Activated CD4-positive, alpha-beta T cell treated with anti-CD3 and anti-CD28 coated beads for 1 hour (primary cell): ENCODE data around the gene TMEM141.
A peak's percentile ranks its signal among the peaks of the same experiment; 100 is the strongest.
"Not testable (repeated sequence)": the region's sequence is repeated elsewhere in the genome, so short reads cannot be mapped to it uniquely, and the experiment has no call there.

Source experiments
- DNase-seq: peaks from one replicate; pipeline ENCODE4 v3.0.0-alpha.2; 2020

The TMEM141 gene

DNA sequence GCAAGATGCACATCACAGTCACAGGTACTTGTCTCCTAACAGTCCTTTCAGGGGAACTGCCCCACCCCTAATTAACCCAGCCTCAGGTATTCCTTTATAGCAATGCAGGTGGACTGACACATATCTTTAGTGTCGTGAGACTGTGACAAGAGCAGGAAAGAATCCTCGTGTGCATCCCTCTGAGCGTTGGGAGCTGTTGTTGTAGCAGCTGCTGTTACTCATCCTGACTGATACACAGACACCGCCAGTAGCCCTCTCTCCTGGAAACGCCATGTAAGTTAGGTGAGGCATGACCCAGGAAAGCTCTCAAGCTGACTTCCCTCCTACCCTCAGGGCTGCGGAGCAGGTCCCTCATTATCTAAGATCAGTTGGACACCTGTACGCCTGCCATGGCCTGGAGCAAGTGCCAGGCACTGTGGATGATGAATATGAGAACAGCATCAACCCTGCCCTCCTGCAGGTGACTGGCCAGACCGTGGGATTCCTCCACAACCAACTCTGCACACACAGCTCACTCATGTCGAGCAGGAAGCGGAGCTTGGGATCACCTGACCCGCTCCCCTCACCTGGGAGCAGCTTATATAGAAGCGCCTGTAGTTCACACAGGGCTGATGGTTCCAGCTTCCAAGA, 16.6 kb upstream of the TMEM141 start:
- no peak for DNase-seq

- no peak for DNase-seq
Measured at GRCh38 chr9:136775191-136775590, 16.0 kb upstream of the TMEM141 start.

DNA sequence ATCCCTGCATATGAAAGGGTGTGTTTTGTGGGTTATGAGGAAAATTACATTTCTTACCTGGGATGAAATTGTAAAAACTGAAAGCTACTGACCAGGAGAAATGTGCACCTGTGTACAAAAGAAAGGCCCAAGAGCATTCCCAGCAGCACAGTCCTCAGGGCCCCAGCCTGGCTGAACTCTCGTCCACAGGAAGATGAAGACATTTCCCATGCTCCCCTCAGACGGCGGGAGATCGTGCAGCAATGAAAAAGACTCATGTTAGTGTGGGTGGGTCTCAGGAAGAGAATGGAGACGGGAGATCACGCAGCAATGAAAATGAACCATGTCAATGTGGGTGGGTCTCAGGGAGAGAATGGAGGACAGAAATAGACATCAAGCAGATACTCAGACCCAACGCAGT, 14.2 kb upstream of the TMEM141 start:
- no peak for DNase-seq

GRCh38 chr9:136777359-136777758, 13.8 kb upstream of the TMEM141 start:
- DNase-seq, result no peak

GRCh38 chr9:136779808-136780207, 11.3 kb upstream of the TMEM141 start:
- no peak for DNase-seq

GRCh38 chr9:136782452-136782851, 8.7 kb upstream of the TMEM141 start:
- DNase-seq, result no peak

- no peak for DNase-seq
Measured at GRCh38 chr9:136784249-136784996, 6.7 kb upstream of the TMEM141 start.

DNA sequence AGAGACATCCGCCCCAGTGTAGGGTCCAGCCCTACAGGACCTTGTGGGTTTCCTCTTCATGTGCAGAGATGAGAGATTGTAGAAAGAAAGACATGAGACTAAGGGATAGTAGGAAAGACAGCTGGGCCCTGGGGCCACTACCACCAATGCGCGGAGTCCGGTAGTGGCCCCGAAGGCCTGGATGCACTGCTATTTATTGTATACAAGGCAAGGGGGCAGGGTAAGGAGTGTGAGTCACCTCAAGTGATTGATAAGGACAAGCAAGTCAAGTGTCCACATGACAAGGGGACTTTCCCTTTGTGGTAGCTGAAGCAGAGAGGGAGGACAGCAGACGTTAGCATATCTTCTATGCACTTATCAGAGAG, 6.2 kb upstream of the TMEM141 start:
- no peak for DNase-seq

- DNase-seq, result not testable (repeated sequence)
Measured at GRCh38 chr9:136785565-136786355, 5.4 kb upstream of the TMEM141 start.

- DNase-seq, result no peak
Measured at GRCh38 chr9:136786451-136786850, 4.7 kb upstream of the TMEM141 start.

- DNase-seq, result not testable (repeated sequence)
Measured at GRCh38 chr9:136786983-136787382, 4.2 kb upstream of the TMEM141 start.

GRCh38 chr9:136787690-136788400, 3.3 kb upstream of the TMEM141 start:
- DNase-seq, result peak; percentile 55

DNA sequence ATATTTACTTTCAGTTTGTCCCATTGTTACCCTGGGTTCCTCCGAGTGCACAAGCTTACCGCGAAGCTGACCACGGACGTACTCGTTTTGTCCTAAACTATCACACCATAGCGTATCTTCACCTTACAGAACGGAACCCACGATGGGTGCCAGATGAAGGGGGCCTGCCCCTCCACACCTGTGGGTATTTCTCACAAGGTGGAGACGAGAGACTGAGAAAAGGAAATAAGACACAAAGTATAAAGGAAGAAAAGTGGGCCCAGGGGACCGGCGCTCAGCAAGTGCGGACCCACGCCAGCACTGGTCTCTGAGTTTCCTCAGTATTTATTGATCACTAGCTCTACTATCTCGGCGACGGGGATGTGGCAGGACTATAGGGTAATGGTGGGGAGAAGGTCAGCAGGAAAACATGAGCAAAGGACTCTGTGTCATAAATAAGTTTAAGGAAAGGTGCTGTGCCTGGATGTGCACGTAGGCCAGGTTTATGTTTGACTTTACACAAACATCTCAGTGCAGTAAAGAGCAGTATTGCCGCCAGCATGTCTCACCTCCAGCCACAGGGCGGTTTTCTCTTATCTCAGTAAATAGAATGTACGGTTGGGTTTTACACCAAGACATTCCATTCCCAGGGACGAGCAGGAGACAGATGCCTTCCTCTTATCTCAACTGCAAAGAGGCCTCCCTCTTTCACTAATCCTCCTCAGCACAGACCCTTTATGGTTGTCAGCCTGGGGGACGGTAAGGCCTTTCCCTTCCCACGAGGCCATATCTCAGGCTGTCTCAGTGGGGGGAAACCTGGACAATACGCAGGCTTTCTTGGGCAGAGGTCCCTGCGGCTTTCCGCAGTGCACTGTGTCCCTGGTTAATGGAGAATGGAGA, 2.3 kb upstream of the TMEM141 start:
- not testable (repeated sequence) for DNase-seq

- DNase-seq, result no peak
Measured at GRCh38 chr9:136789523-136789937, 1.6 kb upstream of the TMEM141 start.

- peak; percentile 51 for DNase-seq
Measured at GRCh38 chr9:136791516-136792276, 552 bp downstream of the TMEM141 start.

- no peak for DNase-seq
Measured at GRCh38 chr9:136792321-136793085, 1.4 kb downstream of the TMEM141 start.

DNA sequence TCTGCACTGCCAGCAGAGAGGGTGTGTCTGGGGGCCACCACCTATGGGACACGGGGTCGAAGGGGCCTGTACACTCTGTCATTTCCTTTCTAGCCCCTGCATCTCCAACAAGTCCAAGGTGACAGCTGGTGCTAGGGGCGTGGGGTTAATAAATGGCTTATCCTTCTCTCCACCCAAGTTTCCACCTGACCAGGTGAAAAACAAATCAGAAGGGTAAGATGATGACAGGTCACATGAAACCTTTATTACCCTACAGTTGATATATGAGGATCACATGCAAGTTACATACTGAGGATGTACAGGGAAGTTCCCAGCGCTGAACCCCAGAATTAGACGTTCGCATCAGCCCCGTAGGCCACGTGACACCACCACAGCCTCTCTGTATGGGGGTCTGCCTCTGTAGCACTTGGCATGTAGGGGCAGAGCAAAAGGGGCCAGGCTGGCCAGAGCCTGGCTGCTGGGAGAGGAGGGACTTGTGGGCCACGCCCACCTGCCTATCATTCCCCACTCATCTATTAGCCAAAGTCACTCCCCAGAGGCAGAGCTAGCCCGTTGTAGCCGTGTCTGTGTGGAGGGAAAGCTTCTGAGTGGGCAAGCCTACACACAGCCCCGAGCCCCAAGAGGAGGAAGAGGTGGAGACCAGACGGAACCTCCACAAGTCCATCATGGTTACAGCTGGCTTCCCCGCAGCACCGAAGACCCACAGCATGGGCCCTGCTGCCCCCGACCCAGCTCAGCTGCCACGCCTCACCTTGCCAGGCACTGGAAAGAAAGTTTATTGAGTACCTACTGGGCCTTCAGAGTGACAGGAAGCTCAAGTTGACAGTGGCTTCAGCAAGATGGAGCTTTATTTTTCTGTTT, 2.2 kb downstream of the TMEM141 start:
- no peak for DNase-seq

DNA sequence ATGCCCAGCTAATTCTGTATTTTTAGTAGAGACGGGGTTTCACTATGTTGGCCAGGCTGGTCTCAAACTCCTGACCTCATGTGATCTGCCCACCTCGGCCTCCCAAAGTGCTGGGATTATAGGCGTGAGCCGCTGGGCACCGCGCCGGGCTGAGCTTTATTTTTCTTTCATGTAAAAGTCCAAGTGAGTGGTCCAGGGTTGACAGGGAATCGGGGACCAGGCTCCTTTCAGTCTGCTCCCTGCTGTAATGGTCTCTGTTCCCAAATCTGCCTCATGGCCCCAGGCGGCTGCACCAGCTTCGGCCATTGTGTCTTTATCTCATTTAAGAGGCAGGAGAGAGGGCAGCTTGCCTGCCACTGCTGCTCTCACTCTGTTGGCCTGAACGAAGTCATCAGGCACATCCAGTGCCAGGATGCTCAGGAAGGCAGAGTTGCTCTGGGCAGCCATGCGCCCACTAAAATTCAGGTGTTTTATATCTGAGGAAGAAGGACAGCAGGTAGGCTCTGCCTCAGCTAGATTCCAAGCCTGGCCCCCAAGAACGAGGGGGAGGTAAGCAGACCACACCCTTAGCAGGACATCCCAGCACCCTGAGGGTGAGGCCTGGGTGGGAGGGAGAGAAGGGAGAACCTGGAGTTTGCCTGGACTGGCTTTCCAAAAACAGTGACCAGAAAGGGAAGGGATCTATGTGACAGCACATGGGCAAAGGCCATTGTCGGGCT, 3.3 kb downstream of the TMEM141 start:
- no peak for DNase-seq

DNA sequence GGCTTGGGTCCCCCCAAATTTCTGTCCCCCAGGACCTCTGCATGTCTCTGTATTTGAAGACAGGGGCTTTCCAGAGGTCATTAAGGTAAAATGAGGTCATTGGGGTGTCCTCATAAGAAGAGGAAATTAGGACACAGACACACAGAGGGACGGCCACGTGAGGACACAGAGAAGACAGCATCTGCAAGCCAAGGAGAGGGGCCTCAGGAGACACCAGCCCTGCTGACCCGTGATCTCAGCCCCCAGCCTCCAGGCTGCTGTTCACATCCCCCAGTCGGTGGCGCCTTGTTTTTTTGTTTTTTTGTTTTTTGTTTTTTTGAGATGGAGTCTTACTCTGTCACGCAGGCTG, 3.8 kb downstream of the TMEM141 start:
- DNase-seq, result no peak
